Transverse colon (tissue), 4 donors: ENCODE results near the gene CELA3B. TPM values are rescaled to one million over a fixed set of nuclear protein-coding genes. Genes with fewer than 3 reads are reported as not detected.
"Not testable (repeated sequence)": the region's sequence is repeated elsewhere in the genome, so short reads cannot be mapped to it uniquely, and the experiment has no call there.

Source experiments
- DNase-seq: peaks from one replicate; pipeline ENCODE4 v3.0.0-alpha.2; 2019
- H3K27ac ChIP-seq, 4 donors: fragments of 200-600 bp; sonication (generic); 2 replicates each; pipeline ENCODE4 v1.5.1; 2016 to 2018; ENCODE audit warnings: inconsistent platforms in 4 of 4
- H3K27me3 ChIP-seq: fragments of 200-600 bp; sonication (generic); 2 replicates; pipeline ENCODE4 v1.5.1; 2017; ENCODE audit warnings: inconsistent platforms
- H3K36me3 ChIP-seq, 4 donors: fragments of 200-600 bp; sonication (generic); 2 replicates each; pipeline ENCODE4 v1.5.1; 2017 to 2019; ENCODE audit warnings: inconsistent platforms in 4 of 4
- H3K4me1 ChIP-seq, 4 donors: fragments of 200-600 bp; sonication (generic); 2 replicates each; pipeline ENCODE4 v1.5.1; 2017 to 2020; ENCODE audit warnings: inconsistent platforms in 4 of 4
- H3K4me3 ChIP-seq, 4 donors: fragments of 200-600 bp; sonication (generic); 1 replicate in 1 of 4; 2 replicates in 3 of 4; pipeline versions ENCODE4 v1.5.1 to v1.6.1; 2017 to 2019; ENCODE audit warnings: inconsistent platforms in 4 of 4
- H3K9me3 ChIP-seq, 2 donors: fragments of 200-600 bp; sonication (generic); 2 replicates each; pipeline ENCODE4 v1.5.1; 2017 to 2019; ENCODE audit warnings: inconsistent platforms in 2 of 2
- CTCF ChIP-seq, 5 experiments: fragments of 200-600 bp in 3 of 5; fragments of 450-650 bp in 2 of 5; sonication (generic) in 3 of 5; IDR thresholded peaks; 1 replicate in 2 of 5; 2 replicates in 3 of 5; pipeline ENCODE4 v1.5.1; 2016 to 2017; ENCODE audit warnings: antibody characterized with exemption in 5 of 5, inconsistent platforms in 3 of 5, mild to moderate bottlenecking in 2 of 5, moderate library complexity in 1 of 5
- WGBS, 2 donors: methylation state at CpG; one replicate each; pipeline ENCODE4 v1.1.5; 2018; ENCODE audit warnings: low coverage in 1 of 2; 5-methylcytosine and 5-hydroxymethylcytosine counted together
- in situ Hi-C, 4 donors: fragments of 200-750 bp; cut with MboI; loops; one replicate each; pipeline versions ENCODE4 v1.15.0 to v1.15.1; 2017; ENCODE audit warnings: low sequenced_read_pairs in 3 of 4, low pct_ligation_motif_present in 1 of 4, low pct_unique_long_range_greater_than_20kb in 1 of 4
- intact Hi-C: fragments of 100-400 bp; cut with DNase I; formaldehyde crosslinking; loops from one replicate; pipeline ENCODE4 v1.15.1; 2023; ENCODE audit warnings: low total_unique reads
- total RNA-seq, 4 donors: library from RNA; depleted of rRNA; stranded (reverse); fragments of >200 nt; gene quantifications; one replicate each; pipeline ENCODE4 v1.1.0, GENCODE V29; 2016

CELA3B gene
- total RNA-seq, 4 donors from 2014 or later: not detected

GRCh38 chr1:22005261-22006149, 28.7 kb downstream of the CELA3B start:
- WGBS, 2 donors: 75% methylated on average over 18 of the region's 18 CpGs; no CpG with 5 or more reads in 1 of the 2 donors
- peak in 4 of 5 experiments; percentile 20 to 39 (median 28) for TF ChIP-seq CTCF (IDR thresholded peaks at IDR 0.05)
- peak; percentile 51 for DNase-seq
- H3K4me3 ChIP-seq, H3K4me1 ChIP-seq, H3K36me3 ChIP-seq, in situ Hi-C loops, H3K27ac ChIP-seq, H3K9me3 ChIP-seq, H3K27me3 ChIP-seq: not testable (repeated sequence)
- intact Hi-C loops: loop anchor here (2.0 kb wide), 1 partner anchor 19 kb away; no protein-coding TSS in a partner anchor

- in situ Hi-C loops, H3K27me3 ChIP-seq, H3K27ac ChIP-seq, H3K9me3 ChIP-seq, DNase-seq, intact Hi-C loops, H3K36me3 ChIP-seq, H3K4me1 ChIP-seq, H3K4me3 ChIP-seq: not testable (repeated sequence)
- WGBS, 2 donors: 88 to 100% methylated on average over 4 to 13 of the region's 13 CpGs
These were observed 29.9 kb downstream of the CELA3B start for GRCh38 chr1:22006736-22007135.

- H3K27me3 ChIP-seq, H3K36me3 ChIP-seq, H3K4me1 ChIP-seq, H3K27ac ChIP-seq, intact Hi-C loops, H3K9me3 ChIP-seq, H3K4me3 ChIP-seq, in situ Hi-C loops, DNase-seq: not testable (repeated sequence)
- 83% methylated on average over 9 of the region's 10 CpGs; no CpG with 5 or more reads in 1 of the 2 donors for WGBS, 2 donors
These were observed 30.4 kb downstream of the CELA3B start for GRCh38 chr1:22007262-22007661.

GRCh38 chr1:22009566-22009965, 32.7 kb downstream of the CELA3B start:
- DNase-seq, H3K4me1 ChIP-seq, H3K9me3 ChIP-seq, H3K27ac ChIP-seq, in situ Hi-C loops, H3K4me3 ChIP-seq, intact Hi-C loops, H3K36me3 ChIP-seq, H3K27me3 ChIP-seq: not testable (repeated sequence)
- 83% methylated on average over 10 of the region's 11 CpGs; no CpG with 5 or more reads in 1 of the 2 donors for WGBS, 2 donors

- H3K4me1 ChIP-seq, H3K36me3 ChIP-seq, H3K9me3 ChIP-seq, H3K4me3 ChIP-seq, DNase-seq, in situ Hi-C loops, H3K27me3 ChIP-seq, H3K27ac ChIP-seq, intact Hi-C loops: not testable (repeated sequence)
- 70 to 72% methylated on average over 4 of the region's 4 CpGs for WGBS, 2 donors
These were observed 35.9 kb downstream of the CELA3B start for GRCh38 chr1:22012752-22013151.

- DNase-seq, in situ Hi-C loops: not testable (repeated sequence)
- 87 to 88% methylated on average over 8 to 13 of the region's 13 CpGs for WGBS, 2 donors
These were observed 37.9 kb downstream of the CELA3B start for GRCh38 chr1:22014575-22015206.

More at GRCh38 chr1:22014575-22015206, 37.9 kb downstream of the CELA3B start:
- H3K4me1 ChIP-seq, H3K4me3 ChIP-seq, H3K9me3 ChIP-seq, intact Hi-C loops, H3K36me3 ChIP-seq, H3K27me3 ChIP-seq, H3K27ac ChIP-seq: not testable (repeated sequence)
